Left ventricle myocardium inferior (tissue), 1 donor: ENCODE data around the gene LIN54. TPM values are rescaled to one million over a fixed set of nuclear protein-coding genes. Genes with fewer than 3 reads are reported as not detected.

ENCODE experiments used
- DNase-seq: peaks from one replicate; pipeline ENCODE4 v3.0.0-alpha.2; 2020
- H3K27ac ChIP-seq: fragments of 200-600 bp; replicated peaks from 2 replicates; pipeline ENCODE4 v1.8.0; 2021
- H3K27me3 ChIP-seq: fragments of 200-600 bp; 2 replicates; pipeline ENCODE4 v1.8.0; 2021; ENCODE audit warnings: low read depth
- H3K36me3 ChIP-seq: fragments of 200-600 bp; 2 replicates; pipeline ENCODE4 v1.8.0; 2021
- H3K4me1 ChIP-seq: fragments of 200-600 bp; 2 replicates; pipeline ENCODE4 v1.8.0; 2021
- H3K4me3 ChIP-seq: fragments of 200-600 bp; 2 replicates; pipeline ENCODE4 v1.8.0; 2021; ENCODE audit warnings: mild to moderate bottlenecking, moderate library complexity
- H3K9me3 ChIP-seq: fragments of 200-600 bp; replicated peaks from 2 replicates; pipeline ENCODE4 v1.8.0; 2021
- intact Hi-C: fragments of 100-400 bp; cut with micrococcal nuclease; formaldehyde crosslinking; loops from one replicate; pipeline ENCODE4 v1.11.0; 2022
- total RNA-seq: library from RNA; stranded (reverse); fragmentation: NEBNext Ultra II Directional; extraction: Animal tissue kit (Norgen Biotek cat#: 25700); gene quantifications from one replicate; pipeline ENCODE4 v1.2.1, GENCODE V29; 2021
- TF ChIP-seq, protein P1 (sequence below): fragments of 200-600 bp; IDR thresholded peaks from 2 replicates; pipeline ENCODE4 v1.8.0; 2021; ENCODE audit warnings: antibody characterized with exemption, mild to moderate bottlenecking, borderline replicate concordance
- donor health status: DM: no; HTN: yes; CAD: no; lungs with severe emphysema.

Gene LIN54
- total RNA-seq, 1 donor from 2014 or later: 6.2 TPM

DNA sequence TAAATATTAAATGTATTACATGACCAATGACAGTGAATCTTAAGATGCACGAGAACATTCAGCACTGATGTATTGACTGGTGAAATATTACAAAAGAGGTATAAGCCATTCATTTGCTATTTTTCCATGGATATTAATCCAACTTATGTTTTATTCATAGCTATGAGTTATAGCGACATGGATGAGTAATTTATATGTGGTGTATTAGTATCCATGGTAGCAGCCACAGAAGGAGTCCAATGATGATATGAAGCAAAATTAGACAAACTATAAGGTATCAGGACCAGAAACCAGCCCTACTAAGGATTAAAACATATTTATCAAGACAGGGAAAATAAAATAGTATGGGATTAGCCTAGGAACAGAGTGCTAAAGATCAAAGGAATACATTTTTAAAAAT lies 59.4 kb downstream of the LIN54 start:
- TF ChIP-seq, protein P1, sequence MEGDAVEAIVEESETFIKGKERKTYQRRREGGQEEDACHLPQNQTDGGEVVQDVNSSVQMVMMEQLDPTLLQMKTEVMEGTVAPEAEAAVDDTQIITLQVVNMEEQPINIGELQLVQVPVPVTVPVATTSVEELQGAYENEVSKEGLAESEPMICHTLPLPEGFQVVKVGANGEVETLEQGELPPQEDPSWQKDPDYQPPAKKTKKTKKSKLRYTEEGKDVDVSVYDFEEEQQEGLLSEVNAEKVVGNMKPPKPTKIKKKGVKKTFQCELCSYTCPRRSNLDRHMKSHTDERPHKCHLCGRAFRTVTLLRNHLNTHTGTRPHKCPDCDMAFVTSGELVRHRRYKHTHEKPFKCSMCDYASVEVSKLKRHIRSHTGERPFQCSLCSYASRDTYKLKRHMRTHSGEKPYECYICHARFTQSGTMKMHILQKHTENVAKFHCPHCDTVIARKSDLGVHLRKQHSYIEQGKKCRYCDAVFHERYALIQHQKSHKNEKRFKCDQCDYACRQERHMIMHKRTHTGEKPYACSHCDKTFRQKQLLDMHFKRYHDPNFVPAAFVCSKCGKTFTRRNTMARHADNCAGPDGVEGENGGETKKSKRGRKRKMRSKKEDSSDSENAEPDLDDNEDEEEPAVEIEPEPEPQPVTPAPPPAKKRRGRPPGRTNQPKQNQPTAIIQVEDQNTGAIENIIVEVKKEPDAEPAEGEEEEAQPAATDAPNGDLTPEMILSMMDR: no peak
- Histone ChIP-seq H3K27me3 (no peaks in the 10 kb centered on the region), H3K27ac (no peak overlapping the region), H3K36me3 (peaks cover 7% of the 10 kb centered on the region), H3K4me3 (no peak overlapping the region), H3K4me1 (peaks cover 6% of the 10 kb centered on the region), H3K9me3 (no peaks in the 10 kb centered on the region)
- DNase-seq: no peak
- intact Hi-C loops: no loop called here

DNA sequence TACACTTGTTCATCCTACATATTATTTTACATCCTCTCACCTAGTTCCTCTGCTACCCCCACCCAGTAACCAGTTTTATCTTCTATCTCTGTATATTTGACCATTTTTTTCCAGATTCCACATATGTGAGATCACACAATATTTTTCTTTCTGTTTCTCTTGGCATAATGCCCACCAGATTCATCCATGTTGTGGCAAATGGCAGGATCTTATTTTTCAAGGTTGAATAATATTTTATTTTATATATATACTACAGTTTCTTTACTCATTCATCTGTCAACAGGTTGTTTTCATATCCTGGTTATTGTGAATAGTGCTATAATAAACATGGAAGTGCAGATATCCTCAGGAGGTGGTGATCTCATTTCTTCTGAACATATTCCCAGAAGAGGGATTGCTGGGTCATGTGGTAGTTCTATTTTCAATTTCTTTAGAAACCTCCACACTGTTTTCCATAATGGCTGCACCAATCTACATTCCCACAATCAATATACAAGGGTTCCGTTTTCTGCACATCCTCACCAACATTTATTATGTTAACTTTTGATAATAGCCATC lies 61.9 kb downstream of the LIN54 start:
- TF ChIP-seq, protein P1: no peak
- intact Hi-C loops: no loop called here
- Histone ChIP-seq H3K27ac (no peak overlapping the region), H3K4me1 (peaks cover 6% of the 10 kb centered on the region), H3K36me3 (peaks cover 18% of the 10 kb centered on the region), H3K9me3 (no peaks in the 10 kb centered on the region), H3K27me3 (no peaks in the 10 kb centered on the region), H3K4me3 (no peak overlapping the region)
- no peak for DNase-seq

DNA sequence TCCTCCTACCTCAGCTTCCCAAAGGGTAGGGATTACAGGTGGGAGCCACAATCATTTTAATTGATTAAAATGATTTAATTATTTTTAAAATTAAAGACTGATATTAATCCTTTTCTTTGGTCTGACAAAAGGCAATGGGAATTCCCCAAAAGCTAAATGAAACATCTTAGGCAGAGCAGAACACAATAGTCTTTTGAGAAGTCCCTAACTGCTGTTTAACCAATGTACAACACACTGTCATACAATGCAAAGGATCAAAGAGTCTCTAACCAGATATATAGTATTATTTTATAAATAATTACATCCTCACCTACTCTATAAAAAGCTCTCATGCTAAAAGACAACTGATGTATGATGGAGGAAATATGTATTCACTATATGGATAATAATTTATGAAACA lies 63.1 kb downstream of the LIN54 start:
- no peaks in the 10 kb centered on the region for H3K9me3 ChIP-seq
- peaks cover 13% of the 10 kb centered on the region for H3K36me3 ChIP-seq
- TF ChIP-seq, protein P1: no peak
- H3K4me3 ChIP-seq: no peak overlapping the region
- no peak overlapping the region for H3K27ac ChIP-seq
- no peak for DNase-seq
- intact Hi-C loops: no loop called here
- H3K27me3 ChIP-seq: no peaks in the 10 kb centered on the region
- H3K4me1 ChIP-seq: peaks cover 6% of the 10 kb centered on the region

DNA sequence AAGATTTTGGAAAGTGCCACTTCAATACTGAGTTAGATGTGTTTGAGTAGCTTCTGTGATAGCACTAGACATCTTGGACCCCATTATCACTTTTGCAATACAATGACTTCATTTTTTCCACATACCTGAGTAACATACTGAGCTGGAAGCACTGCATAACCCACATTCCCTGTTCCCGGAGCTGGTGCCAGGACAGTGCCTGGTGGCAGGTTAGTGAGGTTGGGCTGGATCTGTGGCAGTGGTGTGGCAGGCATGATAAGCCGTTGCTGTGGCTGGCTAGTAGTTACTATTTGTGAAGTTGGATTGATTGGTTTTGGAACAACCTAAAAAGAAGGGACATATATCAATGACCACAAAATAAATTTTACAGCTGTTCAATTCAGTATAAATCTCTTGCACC lies 71.2 kb downstream of the LIN54 start:
- TF ChIP-seq, protein P1: no peak
- DNase-seq: no peak
- Histone ChIP-seq H3K27me3 (no peaks in the 10 kb centered on the region), H3K27ac (no peak overlapping the region), H3K4me3 (no peak overlapping the region), H3K9me3 (no peaks in the 10 kb centered on the region), H3K36me3 (peaks cover 70% of the 10 kb centered on the region), H3K4me1 (peaks cover 9% of the 10 kb centered on the region)
- intact Hi-C loops: no loop called here

DNA sequence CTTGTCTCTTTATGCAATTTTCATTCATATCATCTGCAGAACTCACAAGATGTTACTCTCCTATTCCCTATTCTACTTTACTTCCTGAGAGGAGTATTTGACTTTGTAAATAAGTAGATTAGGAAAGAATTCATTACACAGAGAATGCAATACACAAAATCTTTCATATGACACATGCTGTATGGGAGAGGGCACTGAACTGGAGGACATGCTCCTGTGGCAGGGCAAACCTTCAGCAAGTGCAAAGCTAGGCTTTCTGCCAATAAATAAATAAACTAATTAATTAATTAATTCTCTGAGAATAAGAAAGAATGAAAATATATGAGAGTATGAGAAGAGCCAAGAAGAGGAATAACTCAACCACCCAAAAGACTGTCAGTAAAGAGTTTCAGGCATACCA lies 76.2 kb downstream of the LIN54 start:
- H3K4me1 ChIP-seq: peaks cover 5% of the 10 kb centered on the region
- DNase-seq: no peak
- intact Hi-C loops: loop anchor here (5.0 kb wide), 1 partner anchor 108 kb away; no protein-coding TSS in a partner anchor
- H3K9me3 ChIP-seq: no peaks in the 10 kb centered on the region
- peaks cover 71% of the 10 kb centered on the region for H3K36me3 ChIP-seq
- H3K4me3 ChIP-seq: no peak overlapping the region
- H3K27me3 ChIP-seq: no peaks in the 10 kb centered on the region
- H3K27ac ChIP-seq: no peak overlapping the region
- TF ChIP-seq, protein P1: no peak
